22Rv1 (cell line): ENCODE data around the gene OTOP1.
A peak's percentile ranks its signal among the peaks of the same experiment; 100 is the strongest.
"Not testable (repeated sequence)": the region's sequence is repeated elsewhere in the genome, so short reads cannot be mapped to it uniquely, and the experiment has no call there.

Experiments used
- H3K27ac ChIP-seq: fragments of 450-650 bp; 2 replicates; pipeline ENCODE4 v1.5.1; 2017
- CTCF ChIP-seq: fragments of 450-650 bp; IDR thresholded peaks from 2 replicates; pipeline ENCODE4 v1.5.1; 2017; ENCODE audit warnings: mild to moderate bottlenecking
- ZFX ChIP-seq: fragments of 450-650 bp; IDR thresholded peaks from 2 replicates; pipeline ENCODE4 v1.6.1; 2017; ENCODE audit warnings: antibody characterized with exemption, borderline replicate concordance

Gene OTOP1

DNA sequence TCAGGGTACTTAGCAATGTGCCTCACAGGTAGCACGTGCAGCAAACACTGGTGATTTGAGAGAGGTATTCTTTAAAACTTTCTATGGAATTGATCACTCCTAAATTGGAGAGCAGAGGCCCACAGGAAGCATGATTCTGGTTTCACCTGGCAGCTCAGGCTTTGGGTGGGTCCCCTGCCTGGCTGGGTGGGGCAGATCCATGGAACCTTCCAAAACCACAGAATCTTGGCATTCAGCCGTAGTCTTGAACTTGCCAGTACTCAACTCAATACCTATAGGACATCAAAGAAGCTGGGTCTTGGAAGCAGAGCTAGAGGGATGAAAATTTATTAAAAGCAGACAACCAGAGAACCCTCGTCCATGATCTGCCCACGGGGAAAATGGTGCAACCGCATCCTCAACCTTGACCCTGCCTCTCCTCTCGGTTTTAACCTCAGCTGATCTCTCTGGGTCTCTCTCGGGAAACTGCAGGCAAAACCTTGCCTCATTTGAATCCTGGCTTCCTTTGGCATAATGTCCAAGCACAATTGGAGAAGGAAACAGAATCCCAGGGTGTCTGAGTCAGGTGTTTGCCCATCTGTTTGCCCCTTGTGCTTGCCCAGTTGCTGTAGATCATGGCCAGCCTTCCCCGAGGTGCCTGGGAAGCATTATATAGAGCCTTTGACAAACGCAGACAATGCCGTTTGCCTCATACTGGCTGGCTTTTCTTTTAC is 22.9 kb downstream of the OTOP1 start:
- TF ChIP-seq ZFX (no peak), CTCF (no peak)
- H3K27ac ChIP-seq, result no peak overlapping the region

- H3K27ac ChIP-seq, result no peak overlapping the region
- no peak for TF ChIP-seq ZFX
- TF ChIP-seq CTCF, result no peak
Observed at GRCh38 chr4:4202510-4202909, 24.2 kb downstream of the OTOP1 start.

- no peak overlapping the region for H3K27ac ChIP-seq
- no peak for TF ChIP-seq ZFX
- no peak for TF ChIP-seq CTCF
Observed at GRCh38 chr4:4200624-4201023, 26.1 kb downstream of the OTOP1 start.

DNA sequence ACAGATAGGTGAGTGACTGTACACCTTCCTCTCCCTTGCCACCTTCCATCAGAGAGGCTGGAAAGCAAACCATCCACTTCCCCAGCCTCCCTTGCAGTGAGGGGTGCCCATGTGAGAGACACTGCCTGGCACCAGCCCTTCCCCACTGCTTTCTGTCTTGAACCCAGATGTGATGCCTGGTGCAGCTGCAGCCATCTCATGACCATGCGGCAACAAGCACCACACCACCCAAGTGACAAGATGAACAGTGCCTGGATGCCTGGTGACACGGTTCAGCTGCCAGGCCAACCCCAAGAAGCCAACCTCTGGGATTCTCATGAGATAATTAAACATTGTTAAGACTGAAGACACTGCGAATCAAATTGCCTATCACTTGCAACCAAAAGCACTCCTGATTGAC is 31.4 kb downstream of the OTOP1 start:
- no peak overlapping the region for H3K27ac ChIP-seq
- TF ChIP-seq CTCF (no peak), ZFX (no peak)

DNA sequence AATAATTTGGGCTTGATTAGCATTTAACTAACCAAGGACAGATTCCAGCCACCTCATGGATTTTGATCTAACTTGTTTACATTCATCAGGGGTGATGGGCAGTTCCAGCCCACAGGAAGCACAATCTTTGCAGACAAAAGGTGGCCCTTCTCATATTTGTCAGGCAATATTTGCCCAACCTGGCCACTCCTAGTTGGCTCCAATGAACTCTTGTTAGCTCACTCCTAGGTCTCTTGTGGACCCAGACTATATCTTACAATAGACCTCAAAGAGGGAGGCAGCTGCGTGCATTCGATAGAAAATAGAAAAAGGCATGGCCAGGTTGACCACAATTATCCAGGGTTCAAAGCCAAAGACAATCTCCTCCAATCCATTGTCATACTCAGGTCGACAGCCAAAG is 38.2 kb downstream of the OTOP1 start:
- not testable (repeated sequence) for H3K27ac ChIP-seq

GRCh38 chr4:4185528-4185927 is 41.2 kb downstream of the OTOP1 start:
- no peak for TF ChIP-seq CTCF
- TF ChIP-seq ZFX, result no peak
- no peak overlapping the region for H3K27ac ChIP-seq

DNA sequence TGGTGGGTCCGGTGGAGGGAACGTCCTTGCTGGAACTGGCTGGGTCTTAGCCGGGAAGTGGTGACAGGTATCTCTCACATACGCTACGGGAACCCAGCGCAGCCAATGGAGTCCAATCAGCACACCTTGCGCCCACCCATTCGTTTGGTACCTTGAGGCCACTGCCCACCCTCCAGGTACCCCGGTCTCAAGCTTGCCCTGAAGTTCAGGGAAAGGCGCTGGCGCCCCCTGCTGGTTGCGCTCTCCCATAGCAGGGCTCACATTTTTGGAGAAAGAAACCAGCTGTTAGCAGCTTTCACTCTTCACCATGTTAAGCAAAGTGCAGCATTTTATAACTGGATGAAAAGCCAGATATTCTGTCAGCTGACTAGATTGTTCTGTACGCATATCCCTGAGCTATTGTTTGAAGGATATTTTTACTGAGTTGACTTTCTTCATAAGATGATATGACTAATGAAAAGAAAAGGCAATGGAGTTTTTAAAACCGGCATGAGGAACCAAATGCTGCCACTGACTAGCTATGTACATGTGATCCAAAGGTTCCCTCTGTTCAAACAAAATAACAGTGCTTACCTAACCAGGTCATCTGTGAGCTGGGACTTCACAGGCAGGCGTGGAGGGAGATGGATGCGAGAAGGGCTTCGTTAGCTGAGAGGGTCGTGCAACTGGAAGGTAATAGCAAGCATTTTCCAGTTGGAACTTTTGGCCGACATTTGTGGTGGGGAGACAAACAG is 43.7 kb downstream of the OTOP1 start:
- TF ChIP-seq ZFX (no peak), CTCF (peak; percentile 86)
- H3K27ac ChIP-seq, result no peak overlapping the region
